Fibroblast of upper back skin (primary cell): ENCODE measurements around the gene NCK2.

Experiments
- DNase-seq: peaks from one replicate; pipeline ENCODE4 v3.0.0-alpha.2; 2013

Gene NCK2

DNA sequence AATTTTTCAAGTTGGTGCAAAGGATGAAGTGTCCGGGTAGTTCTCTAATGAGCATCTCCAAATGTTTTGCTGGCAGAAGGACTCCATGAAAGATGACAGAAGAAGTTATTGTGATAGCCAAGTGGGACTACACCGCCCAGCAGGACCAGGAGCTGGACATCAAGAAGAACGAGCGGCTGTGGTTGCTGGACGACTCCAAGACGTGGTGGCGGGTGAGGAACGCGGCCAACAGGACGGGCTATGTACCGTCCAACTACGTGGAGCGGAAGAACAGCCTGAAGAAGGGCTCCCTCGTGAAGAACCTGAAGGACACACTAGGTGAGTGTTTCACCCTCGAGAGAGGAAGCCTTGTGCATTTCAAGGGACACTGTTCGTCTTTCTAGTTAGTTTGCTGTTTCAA is 110.3 kb downstream of the NCK2 start:
- no peak for DNase-seq

DNA sequence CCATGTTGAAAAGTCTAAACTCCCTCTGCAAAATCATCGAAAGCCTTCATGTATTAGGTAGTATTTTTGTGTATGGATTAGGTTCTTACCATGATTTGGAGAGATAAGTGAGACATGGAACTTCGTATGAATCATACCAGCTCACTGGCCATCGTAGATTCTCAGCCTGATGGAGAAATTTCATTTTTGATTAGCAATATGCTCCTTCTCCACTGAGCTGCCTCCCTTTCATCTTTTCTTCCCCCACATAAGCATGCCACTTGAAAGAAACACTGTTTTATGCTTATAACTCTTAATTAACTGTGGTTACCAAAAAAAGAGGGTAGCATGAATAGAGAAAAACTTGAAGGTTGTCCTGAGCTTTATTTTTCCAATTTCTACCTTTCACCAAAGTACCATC is 111.9 kb downstream of the NCK2 start:
- no peak for DNase-seq

DNA sequence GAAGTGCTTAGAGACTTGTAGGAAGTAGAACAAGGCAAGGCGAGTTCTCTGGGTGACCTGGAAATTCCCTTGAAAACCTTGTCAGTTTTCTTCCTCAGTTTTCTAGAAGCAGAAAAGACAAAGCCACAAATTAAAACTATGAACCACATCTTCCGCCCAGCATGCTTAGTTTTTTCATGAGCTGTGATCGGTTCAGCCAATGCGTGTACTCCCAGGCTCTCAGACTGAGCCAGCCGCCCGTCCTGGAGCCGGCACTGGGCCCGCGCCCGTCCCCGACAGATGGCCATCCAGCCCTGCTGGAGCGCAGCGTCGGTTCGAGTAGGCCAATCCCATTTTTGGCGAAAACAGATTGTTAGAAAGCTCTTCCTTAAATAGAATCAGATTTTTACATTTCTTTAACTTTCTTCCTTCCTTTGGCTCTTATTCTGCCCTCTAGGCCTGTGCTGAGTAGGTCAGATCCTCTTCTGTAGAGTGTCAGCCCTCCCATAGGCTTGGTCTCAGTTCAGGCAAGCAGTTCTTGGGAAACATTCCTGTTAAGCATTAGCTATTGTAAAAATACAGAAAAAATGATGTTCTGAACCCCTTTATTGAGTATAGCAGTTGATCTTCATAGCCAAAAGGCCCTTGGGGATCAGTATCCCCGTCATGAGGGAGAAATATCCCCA is 112.5 kb downstream of the NCK2 start:
- DNase-seq = no peak

DNA sequence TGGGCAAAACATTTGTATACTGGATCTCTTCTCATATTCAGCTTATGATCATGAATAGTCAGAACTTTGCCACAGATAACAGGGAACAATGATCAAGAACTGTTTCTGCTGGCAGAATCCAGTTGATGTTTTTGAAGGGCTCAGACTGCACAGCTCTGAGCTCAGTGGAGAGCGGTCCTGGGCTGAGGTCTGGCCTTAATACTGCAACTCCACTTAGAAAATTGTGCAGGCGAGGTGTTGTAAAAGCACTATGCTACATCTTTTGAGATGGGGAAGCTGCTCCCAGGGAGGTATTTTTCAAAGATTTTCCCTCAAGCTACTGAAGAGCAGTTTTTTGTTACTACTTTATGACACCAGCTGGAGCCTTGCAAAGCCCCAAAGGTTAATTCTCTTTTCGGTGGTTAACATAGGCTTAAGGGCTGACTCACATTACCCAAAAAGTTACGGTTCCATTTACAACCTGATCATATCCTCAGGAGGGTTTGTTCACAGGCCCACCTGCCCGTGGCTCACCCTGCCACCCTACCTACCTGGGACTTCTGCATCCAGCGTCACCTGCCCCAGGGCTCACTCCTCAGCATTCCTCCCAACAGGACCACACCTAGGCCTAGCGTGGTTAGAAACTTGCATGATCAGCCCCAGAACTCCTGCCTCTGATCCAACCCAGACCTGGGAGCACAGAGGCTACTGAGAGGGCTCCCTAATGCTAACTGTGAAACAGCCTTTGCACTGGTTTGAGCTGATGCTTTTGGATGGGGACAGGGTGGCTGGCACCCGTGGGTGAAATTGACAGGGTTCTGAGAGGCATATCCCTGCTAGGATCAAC is 114.4 kb downstream of the NCK2 start:
- no peak for DNase-seq

DNA sequence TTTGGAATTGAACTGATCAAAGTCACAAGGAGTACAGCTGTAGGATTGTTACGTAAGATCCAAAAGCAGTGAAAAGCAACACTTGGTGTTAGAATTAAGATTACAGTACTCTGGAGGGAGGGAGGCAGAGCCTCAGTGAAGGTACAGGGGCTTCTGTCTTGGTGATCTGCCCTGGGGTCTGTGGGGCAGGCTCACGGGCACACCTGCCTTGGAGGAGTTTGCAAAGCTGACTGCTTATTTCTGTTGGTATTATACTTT is 114.9 kb downstream of the NCK2 start:
- no peak for DNase-seq

DNA sequence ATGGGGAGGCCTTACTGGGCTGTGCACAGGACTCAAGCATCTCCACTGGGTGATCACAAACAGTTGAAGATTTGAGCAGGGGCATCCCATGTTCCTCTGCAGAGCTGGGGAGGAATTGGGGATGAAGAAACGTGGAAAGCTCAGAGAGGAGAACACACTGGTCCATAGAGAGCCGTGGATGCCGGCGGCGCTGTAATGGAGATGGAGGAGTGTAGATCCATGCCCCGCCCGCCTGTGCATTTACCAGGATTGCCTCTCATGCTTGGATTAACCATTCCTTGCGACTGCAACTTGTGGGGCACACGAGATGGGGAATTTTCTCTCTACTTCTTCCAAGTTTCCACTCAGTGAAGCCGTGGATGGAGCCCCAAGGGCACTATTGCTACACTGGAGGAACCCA is 115.9 kb downstream of the NCK2 start:
- DNase-seq = no peak

DNA sequence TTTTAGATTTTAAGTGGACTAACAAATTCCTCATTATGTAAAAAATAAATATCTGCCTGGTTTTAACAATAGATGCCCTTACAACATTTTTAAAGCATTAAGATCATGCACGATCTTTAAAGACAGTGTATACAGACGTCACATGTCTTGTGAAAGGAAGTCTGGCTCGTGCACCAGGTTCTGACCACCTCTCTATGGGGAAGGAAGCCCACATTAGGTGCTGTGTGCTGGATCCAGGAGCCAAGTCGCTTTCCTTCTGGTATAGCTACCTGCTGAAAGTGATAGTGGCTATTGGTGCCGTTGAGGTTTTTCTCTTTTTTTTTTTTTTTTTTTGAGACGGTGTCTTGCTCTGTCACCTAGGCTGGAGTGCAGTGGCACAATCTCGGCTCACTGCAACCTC is 116.5 kb downstream of the NCK2 start:
- no peak for DNase-seq

DNA sequence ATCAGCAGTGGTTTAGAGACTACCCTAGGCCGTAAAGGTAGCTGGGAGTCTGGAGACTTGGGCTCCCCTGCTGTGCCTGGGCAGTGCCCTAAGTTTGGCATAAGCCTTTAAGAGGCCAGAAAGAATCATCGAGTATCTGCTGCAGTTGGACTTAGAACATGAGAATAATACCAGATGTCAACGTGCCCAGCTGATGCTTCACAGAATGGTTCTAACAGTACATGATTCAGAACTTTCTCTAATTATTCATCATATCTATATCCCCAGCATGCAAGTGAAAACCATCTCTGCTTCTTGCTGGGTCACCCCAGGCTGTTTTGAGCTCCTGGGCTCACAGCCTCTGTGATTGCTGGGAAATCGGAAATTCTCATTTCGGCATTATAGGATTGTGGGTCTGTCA is 118.1 kb downstream of the NCK2 start:
- DNase-seq = peak; percentile 19

DNA sequence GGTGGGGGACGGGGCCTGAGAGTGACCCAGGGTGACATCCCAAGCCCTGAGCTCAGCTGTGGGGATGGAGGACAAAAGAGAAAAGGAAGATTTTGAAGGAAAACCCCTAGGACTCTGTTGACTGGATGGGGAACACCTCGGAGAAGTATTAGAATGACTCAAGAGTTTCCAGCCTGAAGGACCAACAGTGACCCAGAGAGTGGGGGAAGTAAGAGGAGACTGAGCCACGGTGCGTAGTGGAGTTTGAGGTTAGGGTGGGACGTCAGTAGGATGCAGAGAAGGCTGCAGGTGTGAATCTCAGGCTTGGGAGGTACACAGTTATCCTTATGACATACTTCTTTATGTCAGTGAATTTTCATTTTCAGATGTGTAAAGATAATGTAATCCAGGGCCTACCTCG is 119.5 kb downstream of the NCK2 start:
- DNase-seq = no peak

DNA sequence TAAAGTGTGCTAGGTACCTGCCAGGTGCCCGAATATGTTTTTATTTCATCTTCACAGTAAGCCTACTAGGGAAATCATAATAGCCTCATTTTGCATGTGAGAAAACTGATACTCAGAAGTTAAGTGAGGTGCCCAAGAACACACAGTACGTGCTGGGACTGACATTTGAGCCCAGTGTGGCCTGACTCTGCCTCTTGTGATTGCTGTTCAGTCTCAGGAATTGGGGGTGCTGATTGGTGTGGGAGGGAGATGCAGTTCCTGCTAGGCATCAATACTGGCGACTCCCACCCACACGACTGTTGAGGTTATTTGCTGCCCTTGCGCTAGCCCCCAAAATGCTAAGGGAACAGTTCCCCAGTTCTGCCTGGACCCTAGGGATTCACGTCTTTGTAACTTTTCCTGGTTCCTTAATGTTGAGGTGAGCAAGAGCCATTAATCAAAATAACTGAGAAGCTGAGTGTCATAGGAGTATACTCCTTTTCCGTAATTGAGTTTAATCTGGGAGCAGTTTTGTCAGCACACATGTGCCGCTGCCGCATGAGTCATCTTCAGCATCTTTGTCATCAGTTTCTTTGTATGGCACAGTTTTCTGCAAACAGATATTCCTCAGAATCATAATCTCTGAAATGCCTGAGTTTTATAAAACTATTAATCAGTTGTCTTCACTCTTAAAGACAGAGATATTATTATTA is 120.7 kb downstream of the NCK2 start:
- DNase-seq = peak; percentile 49

DNA sequence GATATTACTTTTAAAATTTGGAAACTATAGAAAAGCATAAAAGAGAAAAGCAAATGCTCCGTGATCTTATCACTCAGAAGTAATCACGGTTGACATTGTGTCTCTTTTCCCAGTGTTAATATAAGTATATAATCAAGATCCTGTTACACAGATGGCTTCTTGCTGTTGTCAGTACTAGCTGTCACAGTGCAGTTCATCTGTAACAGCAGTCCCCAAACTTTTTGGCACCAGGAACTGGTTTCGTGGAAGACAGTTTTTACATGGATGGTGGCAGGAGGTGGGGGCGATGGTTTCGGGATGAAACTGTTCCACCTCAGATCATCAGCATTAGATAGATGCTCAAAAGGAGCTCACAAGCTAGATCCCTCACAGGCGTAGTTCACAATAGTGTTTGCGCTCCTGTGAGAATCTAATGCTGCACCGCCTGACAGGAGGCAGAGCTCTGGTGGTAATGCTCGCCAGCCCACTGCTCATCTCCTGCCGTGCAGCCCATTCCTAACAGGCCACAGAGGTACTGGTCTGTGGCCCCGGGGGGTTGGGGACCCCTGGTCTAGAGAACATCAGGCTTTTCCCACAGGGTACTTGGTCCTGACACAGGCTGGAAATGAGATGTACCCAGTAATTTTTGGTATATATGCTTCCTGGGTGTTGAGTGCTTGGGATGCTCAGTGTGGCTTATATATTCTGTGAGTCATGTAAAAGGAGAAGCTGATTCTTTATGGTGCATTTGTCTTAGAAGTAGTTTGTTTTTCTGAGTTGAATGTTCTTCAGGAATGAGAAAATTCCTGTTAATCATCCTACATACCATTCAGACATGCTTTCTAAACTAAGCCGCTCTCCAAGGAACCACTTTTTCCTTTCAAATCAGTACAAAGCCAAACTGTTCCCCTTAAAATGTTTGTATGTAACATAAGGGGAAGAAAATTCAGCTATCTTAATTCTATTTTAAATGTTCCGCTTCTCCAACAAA is 121.8 kb downstream of the NCK2 start:
- peak; percentile 81 for DNase-seq

DNA sequence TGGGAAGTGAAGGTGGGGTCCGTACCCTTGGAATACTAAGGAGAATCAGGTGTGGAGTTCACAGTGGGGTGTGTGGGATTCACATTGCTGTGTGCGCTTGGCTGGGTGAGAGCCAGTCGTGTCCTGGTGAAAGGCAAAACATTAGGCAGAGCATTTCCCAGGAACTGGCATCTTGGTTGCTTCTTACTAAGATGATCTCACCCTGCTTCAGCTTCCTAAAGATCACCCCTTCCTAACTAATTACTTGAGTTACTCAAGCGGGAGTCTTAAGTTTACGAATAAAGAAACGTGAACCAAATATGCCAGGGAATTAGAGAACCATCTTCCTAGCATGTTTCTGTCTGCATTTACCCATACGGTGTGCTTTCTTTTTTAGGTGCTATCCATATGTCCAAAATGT is 122.9 kb downstream of the NCK2 start:
- no peak for DNase-seq

DNA sequence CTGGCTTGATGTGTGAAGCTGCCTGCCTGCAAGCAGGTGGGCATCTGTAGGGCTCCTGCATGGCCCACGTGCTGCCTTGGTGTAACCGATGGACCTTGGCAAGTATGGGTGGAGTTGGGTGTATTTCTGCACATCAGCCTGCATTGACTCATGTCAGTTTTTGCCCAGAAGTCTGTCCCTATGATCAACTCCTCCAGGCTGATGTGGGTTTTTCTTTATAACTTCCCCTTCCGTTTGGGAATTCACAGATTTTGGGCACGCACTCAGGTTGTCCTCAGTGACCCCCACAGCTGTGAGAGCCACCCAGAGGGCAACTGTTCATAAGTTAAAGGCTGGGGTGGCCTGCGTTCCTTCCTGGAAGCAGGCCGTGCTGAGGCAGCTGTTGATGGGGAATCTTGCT is 123.3 kb downstream of the NCK2 start:
- DNase-seq = no peak

DNA sequence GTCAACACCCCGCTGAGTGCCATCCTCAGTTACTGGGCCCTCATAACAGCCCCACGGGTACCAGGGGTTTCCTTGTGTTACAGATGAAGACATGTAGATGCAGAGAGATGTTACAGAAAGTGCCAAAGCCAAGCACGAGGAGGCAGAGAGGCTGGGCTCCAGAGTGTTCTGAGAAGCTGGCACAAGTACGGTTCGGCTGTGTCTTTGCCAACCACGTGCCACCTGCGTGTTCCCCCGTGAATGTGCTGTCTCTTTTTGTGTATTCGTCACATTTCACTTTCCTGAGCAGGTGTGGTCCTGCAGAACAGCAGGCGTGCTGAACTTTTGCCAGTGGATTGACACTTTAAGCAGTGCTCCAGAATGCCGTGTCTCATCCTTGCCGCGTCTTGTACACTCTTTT is 124.6 kb downstream of the NCK2 start:
- no peak for DNase-seq

DNA sequence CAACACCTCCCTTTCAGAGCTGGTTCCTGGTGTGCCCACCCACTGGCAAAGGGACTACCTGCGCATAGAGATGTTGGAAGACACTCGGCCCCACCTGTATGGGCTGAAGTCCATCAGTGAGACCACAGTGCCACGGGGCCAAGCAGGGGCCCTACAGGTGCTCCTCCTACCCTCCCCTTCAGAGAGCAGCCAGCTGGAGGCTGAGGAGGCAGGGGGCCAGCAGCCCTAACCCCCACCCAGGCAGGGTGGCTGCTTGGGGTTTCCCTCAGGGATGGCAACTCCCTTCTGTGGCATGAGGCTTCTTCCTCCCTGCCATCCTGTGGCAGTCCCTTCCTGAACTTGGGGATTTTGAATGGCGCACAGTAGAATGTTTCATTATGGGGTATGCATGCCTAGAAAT is 125.3 kb downstream of the NCK2 start:
- DNase-seq = no peak

DNA sequence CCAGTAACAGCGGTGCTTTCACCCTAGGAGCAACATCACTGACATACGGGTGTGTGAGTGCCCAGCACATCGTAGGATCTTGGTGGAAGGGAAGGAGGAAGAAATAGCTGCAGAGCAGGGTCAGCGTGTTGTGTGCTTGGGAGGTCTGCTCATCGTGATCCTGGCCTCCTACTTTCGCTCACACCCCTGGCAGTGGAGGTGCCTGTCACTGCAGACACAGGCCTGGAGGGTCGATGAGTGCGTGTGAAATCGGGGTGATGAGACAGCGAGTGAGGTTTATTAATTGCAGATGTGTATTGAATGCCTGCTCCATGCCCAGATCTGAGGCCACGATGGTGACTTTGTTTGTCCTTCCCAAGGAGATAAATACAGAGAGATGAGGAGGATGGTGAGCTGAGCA is 126.1 kb downstream of the NCK2 start:
- no peak for DNase-seq

DNA sequence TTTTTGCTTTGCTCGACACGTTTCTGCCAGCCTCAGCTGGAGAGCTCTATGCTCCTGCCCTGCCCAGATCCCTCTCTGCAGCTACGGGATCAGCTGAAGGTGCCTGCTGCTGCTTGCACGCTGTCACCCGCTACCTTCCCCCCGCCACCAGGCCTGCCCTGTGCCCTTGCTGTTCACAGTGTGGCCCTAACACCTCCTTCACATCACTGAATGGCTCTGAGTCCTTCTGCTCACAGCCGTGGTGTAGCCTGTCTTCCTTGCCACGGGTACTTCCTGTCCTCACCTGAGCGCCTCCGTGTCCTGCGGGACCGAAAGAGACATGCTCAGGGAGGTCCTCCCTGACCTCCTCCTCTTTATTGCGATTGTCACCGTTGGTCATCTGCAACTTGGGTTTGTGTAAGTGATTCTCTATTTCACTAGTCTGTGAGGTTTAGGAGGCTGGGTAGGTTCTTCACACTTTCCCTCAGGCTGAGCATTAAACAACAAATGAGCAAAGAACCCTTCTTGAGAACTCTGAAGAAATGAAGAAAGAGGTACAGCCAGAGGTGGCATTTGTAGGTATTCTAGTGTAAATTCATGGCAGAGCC is 127.5 kb downstream of the NCK2 start:
- no peak for DNase-seq

DNA sequence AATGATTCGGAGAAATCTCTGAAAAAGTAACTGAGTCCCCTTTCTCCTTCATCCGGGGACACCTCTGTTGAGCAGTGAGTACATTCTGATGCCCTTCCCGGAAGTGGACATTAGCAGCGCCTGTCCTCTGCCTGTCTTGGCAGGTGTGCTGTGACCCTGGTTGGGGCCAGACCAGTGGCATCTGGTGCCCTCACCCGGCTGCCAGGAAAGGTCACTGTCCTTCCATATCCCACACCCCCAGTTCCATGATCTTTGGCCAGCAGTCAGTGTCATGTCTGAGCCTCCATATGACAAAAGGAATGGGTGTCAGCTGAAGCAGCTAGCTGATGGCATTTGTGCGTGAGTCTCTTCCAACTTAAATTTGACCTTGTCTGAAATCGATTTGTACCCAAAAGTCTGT is 128.1 kb downstream of the NCK2 start:
- DNase-seq = no peak

DNA sequence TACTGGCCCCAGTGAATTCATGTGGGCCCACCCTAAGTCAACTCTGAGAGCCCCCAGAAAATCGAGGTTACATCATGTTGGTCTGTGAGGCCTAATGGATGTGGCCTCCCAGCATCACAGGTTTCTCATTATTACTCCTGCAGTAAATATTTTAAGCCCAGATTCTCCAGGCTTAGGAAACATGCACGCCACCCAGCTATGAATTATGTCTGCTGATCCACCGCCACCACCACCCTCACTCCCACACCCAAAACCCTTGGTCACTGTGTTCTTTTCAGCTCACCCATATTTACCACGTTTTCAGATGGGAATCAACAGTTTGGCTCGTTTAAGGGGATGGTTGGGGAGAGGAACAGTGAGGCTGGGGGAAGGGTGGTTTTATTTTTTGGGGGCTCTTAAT is 128.6 kb downstream of the NCK2 start:
- no peak for DNase-seq

DNA sequence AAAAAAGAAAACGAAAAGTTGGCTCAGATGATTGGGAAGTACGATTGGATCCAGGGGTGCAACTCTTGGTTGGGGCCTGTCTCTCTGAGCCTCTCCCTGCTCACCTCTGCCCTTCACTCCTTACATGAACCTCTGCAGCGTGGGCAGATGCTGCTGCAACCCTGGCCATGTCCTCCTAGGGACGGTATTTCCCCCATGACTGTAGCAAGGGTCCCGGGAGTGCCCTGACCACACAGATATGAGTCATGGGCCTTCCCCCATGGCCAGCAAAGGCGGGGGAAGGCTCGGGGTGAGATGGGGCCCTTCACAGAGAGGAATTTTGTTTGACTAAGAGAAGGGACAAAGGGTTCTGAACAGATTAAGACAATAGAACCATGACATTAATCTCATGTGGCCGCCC is 129.0 kb downstream of the NCK2 start:
- peak; percentile 69 for DNase-seq

DNA sequence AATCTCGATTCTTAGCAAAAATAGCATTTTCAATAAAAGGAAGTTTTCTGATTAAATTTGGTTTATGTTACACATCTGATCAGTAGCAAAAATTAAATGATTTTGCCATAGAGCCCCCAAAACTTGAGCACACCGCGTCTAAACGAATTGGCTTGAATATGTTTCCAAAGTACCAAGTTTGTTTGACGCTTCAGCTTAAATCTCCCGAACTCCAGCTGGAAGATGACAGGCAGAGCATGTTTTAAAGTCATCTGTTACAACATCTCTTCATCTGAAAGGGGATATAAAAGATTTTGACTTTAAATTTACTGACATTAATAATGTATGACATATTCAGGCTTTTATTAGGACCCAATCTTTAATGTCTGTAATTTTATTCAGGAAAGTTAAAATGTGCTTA is 129.8 kb downstream of the NCK2 start:
- no peak for DNase-seq

DNA sequence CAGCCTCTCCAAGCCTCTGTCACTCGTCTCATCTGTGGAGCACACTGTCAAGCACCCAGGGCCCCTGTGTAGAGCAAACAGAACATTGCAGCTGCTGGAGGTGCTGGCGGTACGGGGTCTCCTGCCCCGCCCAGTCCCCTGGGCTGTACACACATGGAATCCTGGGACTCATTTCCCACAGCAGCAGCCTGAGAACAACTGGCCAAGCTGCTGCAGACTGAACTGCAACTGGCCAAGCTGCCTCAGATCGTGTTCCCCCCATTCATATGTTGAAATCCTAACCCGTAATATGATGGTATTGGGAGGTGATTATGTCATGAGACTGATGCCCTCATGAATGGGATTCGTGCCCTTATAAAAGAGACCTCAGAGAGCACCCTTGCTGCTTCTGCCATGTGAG is 130.5 kb downstream of the NCK2 start:
- DNase-seq = no peak

DNA sequence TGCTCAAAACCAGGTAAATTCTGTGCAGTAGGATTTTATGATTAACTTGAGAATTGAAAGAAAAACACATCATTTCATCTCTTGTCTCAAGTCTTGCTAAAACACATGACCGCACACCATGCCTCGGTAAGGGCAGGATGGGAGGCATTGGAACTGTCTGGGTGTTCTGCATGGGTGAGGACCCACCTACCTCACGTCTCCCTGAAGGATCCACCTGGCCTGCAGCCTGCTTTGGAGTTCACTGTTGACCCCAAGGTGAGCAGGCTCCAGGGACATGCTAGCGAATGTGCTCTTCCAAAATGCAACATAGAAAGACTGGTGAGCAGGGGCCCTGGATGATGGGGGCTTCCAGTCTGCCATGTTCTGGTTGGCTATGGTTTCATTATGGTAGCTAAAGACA is 131.5 kb downstream of the NCK2 start:
- no peak for DNase-seq
